Gastrocnemius medialis (tissue), 4 donors: Measurements from ENCODE around the gene SSTR3. TPM values are rescaled to one million over a fixed set of nuclear protein-coding genes. Genes with fewer than 3 reads are reported as not detected.

Experiments
- ATAC-seq, 2 donors: fragments of 150-250 bp; one replicate each; pipeline ENCODE4 v1.9.1; 2016
- DNase-seq, 2 donors: peaks; one replicate each; pipeline ENCODE4 v3.0.0-alpha.2; 2019
- H3K27ac ChIP-seq, 4 donors: fragments of 200-600 bp; sonication (generic); 1 replicate in 1 of 4; 2 replicates in 3 of 4; pipeline ENCODE4 v1.5.1; 2016 to 2018; ENCODE audit warnings: mild to moderate bottlenecking in 2 of 4, moderate library complexity in 1 of 4
- H3K27me3 ChIP-seq, 3 donors: fragments of 200-600 bp; sonication (generic) in 2 of 3; 1 replicate in 1 of 3; 2 replicates in 2 of 3; pipeline versions ENCODE4 v1.5.1 to v1.6.0; 2016 to 2019; ENCODE audit warnings: mild to moderate bottlenecking in 1 of 3, moderate library complexity in 1 of 3
- H3K36me3 ChIP-seq, 2 donors: fragments of 200-600 bp; sonication (generic) in 1 of 2; one replicate each; pipeline ENCODE4 v1.5.1; 2017 to 2018
- H3K4me1 ChIP-seq, 2 donors: fragments of 200-600 bp; sonication (generic) in 1 of 2; one replicate each; pipeline ENCODE4 v1.5.1; 2016 to 2017; ENCODE audit warnings: mild to moderate bottlenecking in 2 of 2
- H3K4me3 ChIP-seq, 4 donors: fragments of 200-600 bp; sonication (generic) in 3 of 4; 1 replicate in 1 of 4; 2 replicates in 3 of 4; pipeline ENCODE4 v1.5.1; 2016 to 2019; ENCODE audit warnings: mild to moderate bottlenecking in 2 of 4
- H3K9me3 ChIP-seq, 3 donors: fragments of 200-600 bp; sonication (generic) in 2 of 3; 1 replicate in 1 of 3; 2 replicates in 2 of 3; pipeline ENCODE4 v1.5.1; 2016 to 2019
- CTCF ChIP-seq, 5 experiments: fragments of 450-650 bp in 3 of 5; fragments of 200-600 bp in 2 of 5; sonication (generic) in 2 of 5; IDR thresholded peaks in 4 of 5; conservative IDR thresholded peaks in 1 of 5; 1 replicate in 4 of 5; 2 replicates in 1 of 5; pipeline ENCODE4 v1.5.1; 2016 to 2019; ENCODE audit warnings: antibody characterized with exemption in 5 of 5, mild to moderate bottlenecking in 3 of 5, moderate library complexity in 3 of 5
- POLR2A ChIP-seq, 2 donors: fragments of 450-650 bp; IDR thresholded peaks; one replicate each; pipeline ENCODE4 v1.6.1; 2017; ENCODE audit warnings: antibody characterized with exemption in 2 of 2, mild to moderate bottlenecking in 2 of 2, moderate library complexity in 2 of 2
- in situ Hi-C, 4 donors: fragments of 200-750 bp; cut with MboI; loops; one replicate each; pipeline versions ENCODE4 v1.15.0 to v1.8.0; 2017; ENCODE audit warnings: low sequenced_read_pairs in 4 of 4
- intact Hi-C: fragments of 100-400 bp; cut with DNase I; formaldehyde crosslinking; loops from one replicate; pipeline ENCODE4 v1.15.1; 2023; ENCODE audit warnings: low total_unique reads
- total RNA-seq, 4 donors: library from RNA; depleted of rRNA; stranded (reverse); fragments of >200 nt; gene quantifications; one replicate each; pipeline versions ENCODE4 v1.1.0 to v1.2.3, GENCODE V29; 2016

SSTR3 gene
- total RNA-seq, 4 donors from 2014 or later, result not detected

DNA sequence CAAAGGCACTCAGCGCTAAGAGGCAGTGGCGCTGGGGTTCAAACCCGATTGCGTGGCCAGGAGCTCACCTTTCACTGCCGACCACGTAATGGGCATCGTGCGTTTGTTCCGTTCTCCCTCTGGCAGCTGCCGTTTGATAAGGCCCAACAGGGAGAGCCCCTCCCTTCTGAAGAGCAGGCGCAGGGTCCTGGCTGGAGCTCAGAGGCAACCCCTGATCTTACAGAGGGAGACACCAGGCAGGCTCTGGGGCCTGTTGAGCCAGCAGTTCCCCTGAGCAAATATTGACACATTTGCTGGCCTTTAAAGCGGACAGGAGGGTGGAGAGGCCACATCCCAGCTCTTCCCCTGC, 12.5 kb downstream of the SSTR3 start:
- H3K9me3 ChIP-seq, result no peaks in the 10 kb centered on the region
- peak overlapping the region; percentile 23 to 78 (median 40) for H3K4me3 ChIP-seq
- H3K27me3 ChIP-seq, result no peaks in the 10 kb centered on the region
- peaks cover 30 to 36% of the 10 kb centered on the region in 2 donors for H3K4me1 ChIP-seq
- in situ Hi-C loops (loop anchor here in 2 of 4 donors (5.0 to 25.0 kb wide), 2 partner anchors 37 to 112 kb away; no protein-coding TSS in a partner anchor), intact Hi-C loops (loop anchor here (1.0 to 10.0 kb wide), 8 partner anchors 33 to 1897 kb away; partner anchors contain the start of genes IFT27 and LGALS1)
- H3K27ac ChIP-seq, result peak overlapping the region; percentile 70 to 98 (median 97)
- DNase-seq, result peak in 1 of 2 donors; percentile 17
- TF ChIP-seq POLR2A (IDR thresholded peaks at IDR 0.05) (no peak), CTCF (IDR thresholded peaks at IDR 0.05 in 4 of 5, conservative IDR thresholded peaks at IDR 0.05 in 1 of 5) (peak in 2 of 5 experiments; percentile 1 to 6)
- H3K36me3 ChIP-seq, result no peaks in the 10 kb centered on the region
- ATAC-seq, result no peak

- intact Hi-C loops (loop anchor here (1.0 to 10.0 kb wide), 8 partner anchors 33 to 1897 kb away; partner anchors contain the start of genes IFT27 and LGALS1), in situ Hi-C loops (loop anchor here in 1 of 4 donors (5.0 kb wide), 1 partner anchor 37 kb away; no protein-coding TSS in a partner anchor)
- peak; percentile 93 to 98 (median 97) for TF ChIP-seq CTCF (IDR thresholded peaks at IDR 0.05 in 4 of 5, conservative IDR thresholded peaks at IDR 0.05 in 1 of 5)
- TF ChIP-seq POLR2A (IDR thresholded peaks at IDR 0.05), result peak; percentile 99
- Histone ChIP-seq H3K4me1 (peaks cover 30 to 36% of the 10 kb centered on the region in 2 donors), H3K9me3 (no peaks in the 10 kb centered on the region), H3K36me3 (no peaks in the 10 kb centered on the region), H3K27me3 (no peaks in the 10 kb centered on the region), H3K27ac (peak overlapping the region; percentile 96 to 99 (median 98)), H3K4me3 (peak overlapping the region; percentile 69 to 78 (median 74))
- ATAC-seq, result peak; percentile 73 to 75
- peak; percentile 97 to 98 for DNase-seq
Observed at GRCh38 chr22:37199103-37199759, 13.0 kb downstream of the SSTR3 start.

- no peaks in the 10 kb centered on the region for H3K9me3 ChIP-seq
- no peaks in the 10 kb centered on the region for H3K36me3 ChIP-seq
- peak overlapping the region; percentile 96 to 99 (median 98) for H3K27ac ChIP-seq
- DNase-seq (peak; percentile 64 to 86), ATAC-seq (peak; percentile 58 to 63)
- H3K4me1 ChIP-seq, result peaks cover 30 to 40% of the 10 kb centered on the region in 2 donors
- no peaks in the 10 kb centered on the region for H3K27me3 ChIP-seq
- intact Hi-C loops (loop anchor here (1.0 to 10.0 kb wide), 9 partner anchors 32 to 1896 kb away; partner anchors contain the start of genes IFT27, LGALS1, MPST and TST), in situ Hi-C loops (loop anchor here in 1 of 4 donors (5.0 kb wide), 1 partner anchor 36 kb away; no protein-coding TSS in a partner anchor)
- TF ChIP-seq CTCF (IDR thresholded peaks at IDR 0.05 in 4 of 5, conservative IDR thresholded peaks at IDR 0.05 in 1 of 5) (peak; percentile 43 to 97 (median 80)), POLR2A (IDR thresholded peaks at IDR 0.05) (peak in 1 of 2 donors; percentile 16)
- H3K4me3 ChIP-seq, result peak overlapping the region; percentile 69 to 78 (median 74)
Observed at GRCh38 chr22:37198258-37199102, 13.8 kb downstream of the SSTR3 start.

GRCh38 chr22:37197451-37198257, 14.6 kb downstream of the SSTR3 start:
- Histone ChIP-seq H3K27ac (peak overlapping the region; percentile 96 to 99 (median 98)), H3K4me3 (peak overlapping the region; percentile 69 to 78 (median 74)), H3K9me3 (no peaks in the 10 kb centered on the region), H3K36me3 (no peaks in the 10 kb centered on the region), H3K4me1 (peaks cover 30 to 41% of the 10 kb centered on the region in 2 donors), H3K27me3 (no peaks in the 10 kb centered on the region)
- peak; percentile 59 to 61 for ATAC-seq
- DNase-seq, result peak; percentile 84 to 89
- intact Hi-C loops (loop anchor here (1.0 to 10.0 kb wide), 7 partner anchors 19 to 1895 kb away; partner anchors contain the start of genes IFT27, LGALS1, MPST and TST), in situ Hi-C loops (loop anchor here in 1 of 4 donors (5.0 kb wide), 1 partner anchor 35 kb away; no protein-coding TSS in a partner anchor)
- TF ChIP-seq CTCF (IDR thresholded peaks at IDR 0.05 in 4 of 5, conservative IDR thresholded peaks at IDR 0.05 in 1 of 5) (no peak), POLR2A (IDR thresholded peaks at IDR 0.05) (no peak)
